Testis (tissue), 2 donors: ENCODE data around the gene TMEM171.

Source experiments
- CTCF ChIP-seq, 3 experiments: fragments of 450-650 bp in 2 of 3; fragments of 200-600 bp in 1 of 3; sonication (generic) in 1 of 3; IDR thresholded peaks; one replicate each; pipeline ENCODE4 v1.5.1; 2016 to 2019; ENCODE audit warnings: antibody characterized with exemption in 3 of 3, mild to moderate bottlenecking in 2 of 3, moderate library complexity in 1 of 3
- POLR2A ChIP-seq: fragments of 450-650 bp; IDR thresholded peaks from one replicate; pipeline ENCODE4 v1.6.1; 2017; ENCODE audit warnings: antibody characterized with exemption, mild to moderate bottlenecking, moderate library complexity

GRCh38 chr5:73130811-73131210 is 10.4 kb downstream of the TMEM171 start:
- TF ChIP-seq CTCF (IDR thresholded peaks at IDR 0.05) = no peak
- TF ChIP-seq POLR2A = no peak
